Esophagus muscularis mucosa (tissue), 4 donors: ENCODE measurements around the gene SLC7A4.

Source experiments
- CTCF ChIP-seq, 3 experiments: fragments of 200-600 bp in 2 of 3; fragments of 450-650 bp in 1 of 3; sonication (generic) in 2 of 3; IDR thresholded peaks; one replicate each; pipeline ENCODE4 v1.5.1; 2017 to 2019; ENCODE audit warnings: antibody characterized with exemption in 3 of 3, mild to moderate bottlenecking in 2 of 3, moderate library complexity in 1 of 3
- EP300 ChIP-seq: sonication (generic); formaldehyde crosslinking; IDR thresholded peaks from one replicate; pipeline ENCODE4 v1.6.1; 2017; ENCODE audit warnings: antibody characterized with exemption
- POLR2A ChIP-seq: fragments of 450-650 bp; IDR thresholded peaks from one replicate; pipeline ENCODE4 v1.6.1; 2017; ENCODE audit warnings: antibody characterized with exemption, moderate library complexity, mild to moderate bottlenecking, low read depth
- POLR2AphosphoS5 ChIP-seq, 2 donors: sonication (generic); formaldehyde crosslinking; IDR thresholded peaks; one replicate each; pipeline ENCODE4 v1.6.1; 2017; ENCODE audit warnings: antibody characterized with exemption in 2 of 2

GRCh38 chr22:21068681-21069276, 36.4 kb upstream of the SLC7A4 start:
- TF ChIP-seq POLR2AphosphoS5 (IDR thresholded peaks at IDR 0.05) (no peak), CTCF (IDR thresholded peaks at IDR 0.05) (no peak), POLR2A (no peak), EP300 (no peak)
